GM12878 (cell line): ENCODE data around the gene TMEM229B. TPM values are rescaled to one million over a fixed set of nuclear protein-coding genes. Genes with fewer than 3 reads are reported as not detected.

Source experiments
- ATAC-seq: fragments of 200-7000 bp; cut with Tn5 transposase; 3 replicates; pipeline ENCODE4 v1.9.1; 2020; ENCODE audit warnings: mild to moderate bottlenecking, moderate library complexity
- BruUV-seq: library from RNA; stranded (reverse); fragments of 400-500 nt; replicated peaks from 2 replicates; lab custom pipeline; 2021; lab: Mats Ljungman, UMichigan
- CTCF ChIA-PET: fragments of 300-600 bp; sonication (Branson Sonifier 250); formaldehyde crosslinking; extraction: SDS; loops from one replicate; lab custom pipeline; 2021; ENCODE audit warnings: inconsistent platforms; lab: Yijun Ruan, JAX
- POLR2A ChIA-PET: fragments of 350-600 bp; formaldehyde crosslinking; extraction: SDS; loops from one replicate; lab custom pipeline; 2021; ENCODE audit warnings: inconsistent platforms; lab: Charles Lee
- RAD21 ChIA-PET: fragments of 300-600 bp; sonication (Branson Sonifier 250); formaldehyde crosslinking; loops from one replicate; lab custom pipeline; 2023; ENCODE audit warnings: antibody characterized with exemption; ENCODE audit not compliant: unreplicated experiment; lab: Charles Lee
- SMC1A ChIA-PET: fragments of 300-600 bp; sonication (Branson Sonifier 250); formaldehyde crosslinking; loops from one replicate; lab custom pipeline; 2023; ENCODE audit not compliant: unreplicated experiment, uncharacterized antibody; lab: Charles Lee
- DNase-seq: peaks from one replicate; pipeline ENCODE4 v3.0.0-alpha.2; 2011; ENCODE audit warnings: low read depth, low spot score
- FAIRE-seq: peaks from 3 replicates; lab custom pipeline; 2011; peaks lifted over from hg19 to GRCh38; lab: Jason Lieb, UNC
- H2AFZ ChIP-seq: 2 replicates; pipeline ENCODE4 v1.6.0; 2011; ENCODE audit warnings: low read depth, low read length, control low read depth; ENCODE audit not compliant: control insufficient read depth
- H3K27ac ChIP-seq: 2 replicates; pipeline ENCODE4 v1.5.1; 2011; ENCODE audit warnings: control low read depth; ENCODE audit not compliant: control insufficient read depth, insufficient read depth
- H3K27me3 ChIP-seq, 2 experiments: replicated peaks in 1 of 2; 2 replicates each; pipeline versions ENCODE4 v1.6.0 to v1.6.1; 2011; ENCODE audit warnings: low read length in 1 of 2; ENCODE audit not compliant: control insufficient read depth in 2 of 2, insufficient read depth in 2 of 2
- H3K36me3 ChIP-seq, 2 experiments: 2 replicates each; pipeline ENCODE4 v1.5.1; 2011; ENCODE audit warnings: low read length in 1 of 2; ENCODE audit not compliant: control insufficient read depth in 2 of 2, insufficient read depth in 2 of 2
- H3K4me1 ChIP-seq: 2 replicates; pipeline ENCODE4 v1.6.1; 2011; ENCODE audit warnings: mild to moderate bottlenecking, low read length, moderate library complexity, mixed read lengths; ENCODE audit not compliant: control insufficient read depth, insufficient read depth
- H3K4me2 ChIP-seq: 2 replicates; pipeline ENCODE4 v1.6.0; 2011; ENCODE audit warnings: control low read depth; ENCODE audit not compliant: control insufficient read depth, insufficient read depth
- H3K4me3 ChIP-seq: fragments of 200-600 bp; sonication (generic); 2 replicates; pipeline ENCODE4 v1.5.1; 2016
- H3K79me2 ChIP-seq: 2 replicates; pipeline ENCODE4 v1.6.0; 2011; ENCODE audit warnings: low read length; ENCODE audit not compliant: control insufficient read depth, insufficient read depth
- H3K9ac ChIP-seq: 2 replicates; pipeline ENCODE4 v1.8.0; 2011; ENCODE audit warnings: low read length, control low read depth, mixed read lengths; ENCODE audit not compliant: control insufficient read depth, insufficient read depth
- H3K9me3 ChIP-seq: replicated peaks from 3 replicates; pipeline ENCODE4 v1.5.1; 2011; ENCODE audit warnings: mild to moderate bottlenecking, low read length; ENCODE audit not compliant: control insufficient read depth, insufficient read depth
- H4K20me1 ChIP-seq: 2 replicates; pipeline ENCODE4 v1.6.0; 2011; ENCODE audit not compliant: control insufficient read depth, insufficient read depth
- BHLHE40 ChIP-seq, 2 experiments: fragments of 450-650 bp in 1 of 2; IDR thresholded peaks; 2 replicates each; pipeline ENCODE4 v1.6.1; 2011 to 2017; ENCODE audit warnings: low read depth in 2 of 2, borderline replicate concordance in 1 of 2, improper control_type of control experiment in 1 of 2, low read length in 1 of 2, mild to moderate bottlenecking in 1 of 2
- E2F4 ChIP-seq: IDR thresholded peaks from 2 replicates; pipeline ENCODE4 v1.6.1; 2012; ENCODE audit warnings: low read depth, low read length, improper control_type of control experiment
- E2F8 ChIP-seq: fragments of 450-650 bp; IDR thresholded peaks from 2 replicates; pipeline ENCODE4 v1.6.1; 2018; ENCODE audit warnings: mild to moderate bottlenecking, low read depth, moderate library complexity; ENCODE audit not compliant: partially characterized antibody
- EP300 ChIP-seq, 2 experiments: fragments of 150-350 bp in 1 of 2; IDR thresholded peaks; 2 replicates each; pipeline ENCODE4 v1.6.1; 2011 to 2012; ENCODE audit warnings: low read depth in 2 of 2, low read length in 2 of 2, borderline replicate concordance in 1 of 2, improper control_type of control experiment in 1 of 2, inconsistent platforms in 1 of 2; ENCODE audit not compliant: control insufficient read depth in 1 of 2
- EZH2 ChIP-seq: IDR thresholded peaks from 2 replicates; pipeline ENCODE4 v1.6.1; 2012; ENCODE audit warnings: low read depth, mild to moderate bottlenecking, control low read depth, inconsistent platforms, low read length, borderline replicate concordance; ENCODE audit not compliant: control insufficient read depth
- HDGF ChIP-seq: fragments of 450-650 bp; IDR thresholded peaks from 2 replicates; pipeline ENCODE4 v1.6.1; 2016; ENCODE audit warnings: antibody characterized with exemption
- PKNOX1 ChIP-seq: fragments of 450-650 bp; IDR thresholded peaks from 2 replicates; pipeline ENCODE4 v1.6.1; 2016; ENCODE audit warnings: mild to moderate bottlenecking
- ZBTB40 ChIP-seq: fragments of 450-650 bp; IDR thresholded peaks from 2 replicates; pipeline ENCODE4 v1.6.1; 2016; ENCODE audit warnings: mild to moderate bottlenecking, moderate library complexity, borderline replicate concordance
- ZNF24 ChIP-seq: fragments of 450-650 bp; IDR thresholded peaks from 2 replicates; pipeline ENCODE4 v1.6.1; 2017; ENCODE audit warnings: antibody characterized with exemption, mild to moderate bottlenecking
- ZNF622 ChIP-seq: fragments of 450-650 bp; IDR thresholded peaks from 2 replicates; pipeline ENCODE4 v1.6.1; 2017; ENCODE audit warnings: mild to moderate bottlenecking, inconsistent platforms
- WGBS: methylation state at CpG from one replicate; pipeline ENCODE4 v1.1.6; 2016; ENCODE audit warnings: low lambda C conversion rate; ENCODE audit not compliant: insufficient replicate concordance, insufficient coverage; ENCODE audit errors: missing lambda C conversion rate; 5-methylcytosine and 5-hydroxymethylcytosine counted together
- in situ Hi-C: fragments of 300-500 bp; cut with MboI; formaldehyde crosslinking; loops from 9 replicates; pipeline ENCODE4 v1.14.3; 2018; ENCODE audit warnings: mixed read lengths
- intact Hi-C: fragments of 100-400 bp; cut with micrococcal nuclease; formaldehyde crosslinking; loops from one replicate; pipeline ENCODE4 v1.14.2; 2022; ENCODE audit not compliant: unreplicated experiment
- polyA plus RNA-seq, 11 experiments: library from polyadenylated mRNA; depleted of rRNA in 4 of 11; unstranded in 6 of 11; stranded (reverse) in 5 of 11; fragments of >200 nt; fragmentation: Nextera tagmentation in 4 of 11; fragmentation: Illumina TruSeq in 1 of 11; extraction: Ambion mirVana in 4 of 11; extraction: Trizol in 1 of 11; gene quantifications; 1 replicate in 1 of 11; 2 replicates in 10 of 11; pipeline versions ENCODE4 v1.2.1 to v1.2.3, GENCODE V29; 2011 to 2016; ENCODE audit warnings: inconsistent platforms in 2 of 11, missing spikeins in 2 of 11, low read depth in 1 of 11
- total RNA-seq, 4 experiments: library from RNA; depleted of rRNA in 3 of 4; stranded (reverse); fragments of >200 nt in 3 of 4; fragmentation: Illumina TruSeq in 1 of 4; extraction: Trizol in 1 of 4; gene quantifications; 2 replicates each; pipeline versions ENCODE4 v1.2.1 to v1.2.3, GENCODE V29; 2013 to 2021

Gene TMEM229B
- total and polyA plus RNA-seq, 10 of the 15 experiments (the other 5 are each of a cell fraction or from before 2014, with no cell fraction given): 0.24 to 5.3 (median 1.7) TPM

- Histone ChIP-seq H4K20me1 (no peaks in the 10 kb centered on the region), H3K9me3 (no peaks in the 10 kb centered on the region), H3K4me1 (no peaks in the 10 kb centered on the region), H3K27ac (no peak overlapping the region), H3K9ac (no peak overlapping the region), H3K27me3 (no peaks in the 10 kb centered on the region; a peak in 3 of 4 replicates), H3K4me3 (no peak overlapping the region), H3K79me2 (no peaks in the 10 kb centered on the region), H3K36me3 (no peaks in the 10 kb centered on the region), H3K4me2 (no peak overlapping the region), H2AFZ (no peak overlapping the region)
- in situ Hi-C loops (no loop called here), intact Hi-C loops (no loop called here)
- no peak for FAIRE-seq
- SMC1A ChIA-PET: interaction anchor here (0.6 to 2.6 kb wide), 5 partner anchors 9 to 444 kb away, joined by 3 to 9 read pairs (median 4); no protein-coding TSS in a partner anchor
- POLR2A ChIA-PET: no interaction called here
- DNase-seq: no peak
- RAD21 ChIA-PET: interaction anchor here (0.6 to 1.0 kb wide), 3 partner anchors 11 to 1089 kb away, joined by 3 read pairs; no protein-coding TSS in a partner anchor
- CTCF ChIA-PET: interaction anchor here (1.3 to 2.9 kb wide), 4 partner anchors 11 to 266 kb away, joined by 4 to 7 read pairs (median 6); no protein-coding TSS in a partner anchor
- TF ChIP-seq ZNF622 (no peak), ZNF24 (no peak), PKNOX1 (no peak), ZBTB40 (no peak), EP300 (IDR thresholded peaks at IDR 0.05; ENCODE audit: borderline replicate concordance in 1 of 2, control insufficient read depth in 1 of 2, low read depth in 2 of 2, low read length in 2 of 2) (no peak), E2F4 (no peak), BHLHE40 (IDR thresholded peaks at IDR 0.05; ENCODE audit: borderline replicate concordance in 1 of 2, low read depth in 2 of 2, low read length in 1 of 2) (no peak), EZH2 (no peak), HDGF (no peak), E2F8 (no peak)
- ATAC-seq: no peak
- BruUV-seq: no TSS peak
- 0% methylated on average over 1 of the region's 1 CpG for WGBS
Observed at GRCh38 chr14:67438969-67439368, 49.6 kb downstream of the TMEM229B start.
